GM19324 (cell line): ENCODE measurements around the gene CST1.
A peak's percentile ranks its signal among the peaks of the same experiment; 100 is the strongest.
"Not testable (repeated sequence)": the region's sequence is repeated elsewhere in the genome, so short reads cannot be mapped to it uniquely, and the experiment has no call there.

ENCODE experiments used
- ATAC-seq: cut with Tn5 transposase; IDR thresholded peaks from one replicate; pipeline ENCODE4 v1.9.1; 2021; ENCODE audit warnings: mild to moderate bottlenecking, moderate library complexity; ENCODE audit not compliant: unreplicated experiment, low FRiP score

The CST1 gene, protein sequence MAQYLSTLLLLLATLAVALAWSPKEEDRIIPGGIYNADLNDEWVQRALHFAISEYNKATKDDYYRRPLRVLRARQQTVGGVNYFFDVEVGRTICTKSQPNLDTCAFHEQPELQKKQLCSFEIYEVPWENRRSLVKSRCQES

DNA sequence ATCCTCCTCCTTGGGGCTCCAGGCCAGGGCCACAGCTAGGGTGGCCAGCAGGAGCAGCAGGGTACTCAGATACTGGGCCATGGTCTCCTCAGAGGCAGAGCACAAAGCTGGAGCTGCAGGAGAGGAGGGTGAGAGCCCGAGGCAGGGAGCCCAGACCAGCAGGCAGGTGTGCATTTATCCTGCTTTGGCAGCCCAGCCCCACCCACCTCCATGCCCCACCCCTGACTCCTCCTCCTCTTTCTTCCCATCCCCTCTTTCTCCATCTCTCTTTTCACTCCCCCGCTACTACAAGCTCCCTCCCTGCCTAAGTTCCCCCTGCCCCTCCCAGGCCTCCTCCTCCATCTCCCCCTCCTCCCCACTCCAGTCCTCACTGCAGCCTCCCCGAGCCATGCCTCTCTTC is at the start of gene CST1:
TSS of gene CST1 (minus strand) at position 150 of the 400 bp plus-strand sequence. CDS start at position 81, 69 bp downstream.
- ATAC-seq = not testable (repeated sequence)

GRCh38 chr20:23799216-23799847 is 48.6 kb upstream of the CST1 start:
- peak; percentile 51 for ATAC-seq

DNA sequence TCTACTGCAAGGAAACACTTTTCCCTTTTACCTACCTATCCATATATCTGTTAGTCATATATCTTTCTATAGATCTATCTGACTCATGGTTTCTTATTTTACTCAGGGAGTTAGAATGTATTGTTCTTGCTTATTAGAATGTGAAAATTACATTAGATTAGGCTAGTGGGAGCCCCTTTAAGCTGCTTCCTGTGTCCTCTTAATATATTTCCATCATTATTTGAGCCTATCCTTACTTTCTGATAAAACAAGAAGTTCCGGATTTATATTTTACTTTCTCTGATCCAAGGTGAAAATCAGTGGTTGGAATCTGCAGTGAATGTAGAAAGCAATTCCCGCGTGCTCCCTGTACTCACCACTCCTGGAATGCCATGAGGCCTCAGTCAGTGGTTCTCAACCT is 44.8 kb upstream of the CST1 start:
- no peak for ATAC-seq

- ATAC-seq = no peak
Measured at GRCh38 chr20:23794841-23795240, 44.1 kb upstream of the CST1 start.

GRCh38 chr20:23794065-23794464 is 43.3 kb upstream of the CST1 start:
- no peak for ATAC-seq

DNA sequence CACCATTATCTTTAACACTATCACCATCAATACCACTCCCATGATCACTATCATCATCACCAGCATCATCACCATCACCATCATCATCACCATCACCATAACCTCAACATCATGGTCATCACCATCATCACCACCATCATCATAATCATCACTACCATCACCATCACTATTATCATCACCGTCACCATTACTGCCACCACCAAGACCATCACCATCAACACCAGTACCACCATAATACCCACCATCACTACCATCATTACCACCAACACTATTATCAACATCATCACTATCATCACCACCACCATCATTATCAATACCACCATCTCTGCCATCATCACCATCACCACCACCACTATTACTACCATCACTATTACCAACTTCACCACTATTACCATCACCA is 32.7 kb upstream of the CST1 start:
- ATAC-seq = no peak

GRCh38 chr20:23782366-23782983 is 31.7 kb upstream of the CST1 start:
- ATAC-seq = no peak

DNA sequence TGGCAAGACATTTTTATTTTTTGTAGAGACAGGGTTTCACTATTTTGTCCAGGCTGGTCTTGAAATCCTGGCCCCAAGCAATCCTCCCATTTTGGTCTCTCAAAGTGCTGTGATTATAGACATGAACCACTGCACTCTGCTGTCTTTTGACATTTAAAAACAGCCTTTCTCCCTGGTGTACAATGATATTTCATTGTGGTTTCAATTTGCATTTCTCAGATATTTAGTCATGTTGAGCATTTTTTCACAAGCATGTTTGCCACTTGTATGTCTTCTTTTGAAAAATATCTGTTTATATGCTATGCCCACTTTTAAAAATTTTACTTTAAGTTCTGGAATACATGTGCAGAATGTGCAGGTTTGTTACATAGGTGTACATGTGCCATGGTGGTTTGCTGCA is 27.9 kb upstream of the CST1 start:
- not testable (repeated sequence) for ATAC-seq

- not testable (repeated sequence) for ATAC-seq
Measured at GRCh38 chr20:23777380-23777779, 26.6 kb upstream of the CST1 start.

- no peak for ATAC-seq
Measured at GRCh38 chr20:23776067-23776771, 25.5 kb upstream of the CST1 start.

DNA sequence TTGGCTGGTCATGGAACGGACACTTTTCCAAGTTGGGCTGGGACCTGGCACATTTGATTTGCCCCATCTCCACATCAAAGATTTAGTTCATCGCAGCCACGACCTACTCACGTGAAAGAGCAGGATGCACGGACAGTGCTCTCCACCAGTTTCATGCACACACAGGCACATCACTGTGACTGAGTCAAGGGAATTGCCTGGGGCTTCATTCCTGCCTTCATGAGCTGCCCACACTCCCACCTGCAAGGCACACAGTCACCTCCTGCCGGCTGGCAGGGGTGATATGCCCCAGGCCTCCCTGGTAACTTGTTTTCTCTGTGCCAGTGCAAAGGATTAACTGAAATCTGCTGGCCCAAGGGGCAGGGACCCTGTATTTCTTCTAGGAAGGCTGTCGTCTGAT is 23.3 kb upstream of the CST1 start:
- ATAC-seq = no peak

- ATAC-seq = no peak
Measured at GRCh38 chr20:23773579-23773978, 22.8 kb upstream of the CST1 start.

DNA sequence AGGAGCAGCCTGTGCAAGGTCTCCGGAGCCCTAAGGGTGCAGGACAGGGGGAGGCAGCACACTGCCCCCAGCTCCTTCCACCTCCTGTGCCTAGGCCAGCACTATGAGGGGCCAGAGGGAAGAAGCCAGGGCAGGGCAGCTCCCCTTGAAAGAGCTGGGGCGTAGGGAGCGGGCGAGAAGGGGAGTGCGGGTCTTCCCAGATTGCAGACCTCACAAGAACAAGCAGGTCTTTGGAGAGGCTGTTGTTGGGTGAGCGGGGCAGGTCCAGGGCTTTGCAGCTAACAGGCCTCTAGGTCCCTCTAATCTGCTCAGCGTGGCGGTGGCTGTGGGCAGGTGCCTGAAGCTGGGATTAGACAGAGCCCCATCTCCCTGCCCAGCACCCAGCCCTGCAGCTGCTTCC is 22.4 kb upstream of the CST1 start:
- no peak for ATAC-seq

- no peak for ATAC-seq
Measured at GRCh38 chr20:23772074-23772473, 21.3 kb upstream of the CST1 start.

DNA sequence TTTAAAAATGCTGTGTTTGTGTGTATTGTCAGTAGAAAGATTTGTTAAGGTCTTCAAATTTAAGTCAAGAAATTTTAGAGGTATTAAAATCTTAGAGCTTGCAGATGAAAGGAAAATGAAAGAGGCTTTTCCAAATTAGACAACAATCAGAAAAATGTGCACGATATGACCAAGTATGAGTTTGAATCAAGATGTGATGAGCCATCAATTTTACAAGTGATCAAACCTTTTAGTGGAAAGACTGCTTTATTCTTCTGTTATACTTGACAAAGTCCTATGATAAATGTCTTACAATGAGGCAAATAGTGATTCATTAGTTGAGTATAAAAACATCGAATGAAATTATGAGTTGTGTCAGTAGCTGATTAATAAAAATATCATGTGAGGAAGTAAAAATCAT is 19.6 kb upstream of the CST1 start:
- ATAC-seq = no peak

DNA sequence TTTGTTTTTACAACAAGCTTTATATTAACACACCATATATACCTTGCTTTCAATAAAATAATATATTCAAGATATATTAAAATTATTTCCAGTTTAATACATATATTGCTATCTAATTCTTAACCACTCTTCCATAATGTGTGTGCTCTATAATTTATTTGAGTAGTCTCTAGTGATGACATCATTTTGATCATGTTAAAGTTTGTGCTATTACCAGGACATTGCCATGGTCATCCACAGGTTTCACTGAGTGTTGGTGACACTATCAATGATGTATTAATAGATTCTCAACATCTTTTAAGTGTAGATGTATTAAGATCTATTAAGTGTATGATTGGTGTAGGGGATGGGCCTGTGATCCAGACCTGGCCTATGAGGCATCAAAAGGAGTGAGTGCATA is 17.8 kb upstream of the CST1 start:
- not testable (repeated sequence) for ATAC-seq

DNA sequence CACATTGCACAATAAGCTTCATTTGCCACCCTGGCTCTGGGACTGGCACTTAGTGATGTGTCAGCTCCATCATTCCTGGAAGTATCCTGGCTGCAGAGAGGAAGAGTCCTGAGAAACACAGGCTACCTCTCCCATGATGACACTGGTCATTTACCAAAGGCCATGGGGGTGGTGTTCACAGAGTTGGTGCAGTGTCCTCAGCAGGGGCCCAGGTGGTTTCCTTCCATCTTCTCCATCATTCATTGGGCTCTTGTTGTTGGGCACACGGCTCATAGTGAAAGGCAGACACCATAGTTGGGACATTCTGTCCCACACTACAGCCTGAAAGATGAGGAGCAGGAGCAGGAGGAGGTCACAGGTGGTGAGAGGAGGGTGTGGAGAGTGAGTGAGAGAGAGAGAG is 15.8 kb upstream of the CST1 start:
- no peak for ATAC-seq

GRCh38 chr20:23765578-23765977 is 14.8 kb upstream of the CST1 start:
- no peak for ATAC-seq

DNA sequence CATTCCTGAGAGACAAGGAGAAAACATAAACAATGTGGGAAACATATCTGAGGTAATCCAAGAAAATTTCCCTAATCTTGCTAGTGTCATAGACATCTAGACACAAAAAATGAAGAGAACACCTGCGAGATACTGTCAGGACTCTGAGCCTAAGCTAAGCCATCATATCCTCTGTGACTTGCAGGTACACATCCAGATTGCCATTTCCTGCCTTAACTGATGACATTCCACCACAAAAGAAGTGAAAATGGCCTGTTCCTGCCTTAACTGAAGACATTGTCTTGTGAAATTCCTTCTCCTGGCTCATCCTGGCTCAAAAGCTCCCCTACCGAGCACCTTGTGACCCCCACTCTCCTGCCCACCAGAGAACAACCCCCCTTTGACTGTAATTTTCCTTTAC is 13.9 kb upstream of the CST1 start:
- ATAC-seq = not testable (repeated sequence)

DNA sequence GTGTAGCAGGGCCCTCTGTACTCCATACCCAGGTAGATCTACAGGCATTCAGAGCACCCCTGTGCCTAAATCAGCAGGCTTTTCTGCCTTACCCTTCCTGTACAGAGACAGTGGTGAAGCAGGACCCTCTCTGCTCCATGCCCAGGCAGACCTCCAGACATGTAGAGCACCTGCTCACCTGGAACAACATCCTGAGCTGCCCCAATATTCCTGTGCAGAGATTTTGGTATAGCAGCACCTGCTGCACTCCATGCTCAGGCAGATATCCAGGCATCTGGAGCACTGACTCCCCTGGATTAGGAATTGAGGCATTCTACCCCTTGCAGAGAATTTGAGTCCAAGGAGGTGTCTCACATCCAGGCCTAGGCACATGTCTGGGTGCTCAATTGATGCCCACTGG is 12.6 kb upstream of the CST1 start:
- ATAC-seq = no peak

DNA sequence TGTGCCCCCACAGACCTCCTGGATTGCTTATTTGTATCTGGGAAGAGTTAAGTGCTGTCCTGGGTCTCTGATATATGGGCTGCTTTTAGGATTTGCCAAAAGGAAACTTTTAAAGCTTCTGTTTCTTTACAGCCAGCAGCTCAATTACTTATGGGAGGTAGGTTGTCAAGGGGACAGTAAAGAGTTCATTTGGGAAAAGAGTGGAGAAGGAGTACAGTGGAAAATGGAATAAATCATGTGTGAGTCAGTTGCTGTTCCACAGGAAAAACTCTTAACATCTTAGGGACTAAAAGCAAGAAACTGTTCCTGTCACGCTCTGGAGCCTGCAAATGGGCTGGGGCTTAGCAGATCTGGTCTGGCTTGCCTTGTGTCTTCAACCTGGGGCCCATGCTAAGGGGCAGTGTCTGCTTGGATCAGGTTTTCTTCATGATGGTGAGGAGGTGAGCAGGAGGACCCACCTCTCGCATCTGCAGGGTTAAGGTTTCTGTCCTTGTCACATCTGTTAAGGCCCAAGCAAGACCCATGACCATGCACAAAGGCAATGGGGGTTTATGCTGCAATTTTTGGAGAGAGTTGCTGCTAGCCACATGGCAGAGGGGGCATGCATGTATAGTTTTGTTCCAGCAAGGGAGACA is 8.7 kb upstream of the CST1 start:
- ATAC-seq = no peak
